ENCODE data around the gene IL21R.
"Not testable (repeated sequence)": the region's sequence is repeated elsewhere in the genome, so short reads cannot be mapped to it uniquely, and the experiment has no call there.

The IL21R gene

GRCh38 chr16:27433636-27434035 is 31.7 kb downstream of the IL21R start:
- no peak for DNase-seq (ENCODE audit: low read depth)
- no peak for TF ChIP-seq CTCF (conservative IDR thresholded peaks at IDR 0.05; ENCODE audit: low read depth, low read length)
- H3K4me3 ChIP-seq (ENCODE audit: low read depth, low read length): no peak overlapping the region

GRCh38 chr16:27434141-27435051 is 32.4 kb downstream of the IL21R start:
- DNase-seq (ENCODE audit: low read depth): no peak
- no peak for TF ChIP-seq CTCF (conservative IDR thresholded peaks at IDR 0.05; ENCODE audit: low read depth, low read length)
- H3K4me3 ChIP-seq (ENCODE audit: low read depth, low read length): no peak overlapping the region

GRCh38 chr16:27435146-27435545 is 33.2 kb downstream of the IL21R start:
- not testable (repeated sequence) for H3K4me3 ChIP-seq (ENCODE audit: low read depth, low read length); DNase-seq (ENCODE audit: low read depth)

- no peak for DNase-seq (ENCODE audit: low read depth)
- H3K4me3 ChIP-seq (ENCODE audit: low read depth, low read length): no peak overlapping the region
- TF ChIP-seq CTCF (conservative IDR thresholded peaks at IDR 0.05; ENCODE audit: low read depth, low read length): no peak
These were observed 34.1 kb downstream of the IL21R start for GRCh38 chr16:27436065-27436464.

GRCh38 chr16:27436921-27437650 is 35.1 kb downstream of the IL21R start:
- H3K4me3 ChIP-seq (ENCODE audit: low read depth, low read length): no peak overlapping the region
- no peak for TF ChIP-seq CTCF (conservative IDR thresholded peaks at IDR 0.05; ENCODE audit: low read depth, low read length)
- no peak for DNase-seq (ENCODE audit: low read depth)

- DNase-seq (ENCODE audit: low read depth): no peak
- no peak for TF ChIP-seq CTCF (conservative IDR thresholded peaks at IDR 0.05; ENCODE audit: low read depth, low read length)
- no peak overlapping the region for H3K4me3 ChIP-seq (ENCODE audit: low read depth, low read length)
These were observed 36.0 kb downstream of the IL21R start for GRCh38 chr16:27437946-27438345.

- no peak overlapping the region for H3K4me3 ChIP-seq (ENCODE audit: low read depth, low read length)
- TF ChIP-seq CTCF (conservative IDR thresholded peaks at IDR 0.05; ENCODE audit: low read depth, low read length): no peak
- no peak for DNase-seq (ENCODE audit: low read depth)
These were observed 37.5 kb downstream of the IL21R start for GRCh38 chr16:27439271-27440018.

All from choroid plexus epithelial cell (primary cell).